Suprapubic skin (tissue), 3 donors: ENCODE results near the gene PITPNM3.

Source experiments
- CTCF ChIP-seq, 2 donors: fragments of 200-600 bp in 1 of 2; fragments of 450-650 bp in 1 of 2; sonication (generic) in 1 of 2; IDR thresholded peaks; one replicate each; pipeline ENCODE4 v1.5.1; 2016 to 2019; ENCODE audit warnings: antibody characterized with exemption in 2 of 2, mild to moderate bottlenecking in 1 of 2, moderate library complexity in 1 of 2
- POLR2AphosphoS5 ChIP-seq, 3 donors: sonication (generic); formaldehyde crosslinking; IDR thresholded peaks; one replicate each; pipeline ENCODE4 v1.6.1; 2017; ENCODE audit warnings: antibody characterized with exemption in 3 of 3

GRCh38 chr17:6494239-6494941 lies 62.0 kb downstream of the PITPNM3 start:
- TF ChIP-seq CTCF (IDR thresholded peaks at IDR 0.05) (no peak), POLR2AphosphoS5 (IDR thresholded peaks at IDR 0.05) (no peak)
